Daoy (cell line): ENCODE data around the gene BEST2. TPM values are rescaled to one million over a fixed set of nuclear protein-coding genes. Genes with fewer than 3 reads are reported as not detected.
A peak's percentile ranks its signal among the peaks of the same experiment; 100 is the strongest.
"Not testable (repeated sequence)": the region's sequence is repeated elsewhere in the genome, so short reads cannot be mapped to it uniquely, and the experiment has no call there.

Experiments
- DNase-seq: peaks from one replicate; pipeline ENCODE4 v3.0.0-alpha.2; 2015; ENCODE audit warnings: low read depth
- total RNA-seq: library from RNA; depleted of rRNA; stranded (reverse); fragments of >200 nt; shearing (Covaris generic); gene quantifications from 2 replicates; pipeline ENCODE4 v1.2.3, GENCODE V29; 2014; rRNA removed

Gene BEST2
- not detected in 2 replicates for total RNA-seq

DNA sequence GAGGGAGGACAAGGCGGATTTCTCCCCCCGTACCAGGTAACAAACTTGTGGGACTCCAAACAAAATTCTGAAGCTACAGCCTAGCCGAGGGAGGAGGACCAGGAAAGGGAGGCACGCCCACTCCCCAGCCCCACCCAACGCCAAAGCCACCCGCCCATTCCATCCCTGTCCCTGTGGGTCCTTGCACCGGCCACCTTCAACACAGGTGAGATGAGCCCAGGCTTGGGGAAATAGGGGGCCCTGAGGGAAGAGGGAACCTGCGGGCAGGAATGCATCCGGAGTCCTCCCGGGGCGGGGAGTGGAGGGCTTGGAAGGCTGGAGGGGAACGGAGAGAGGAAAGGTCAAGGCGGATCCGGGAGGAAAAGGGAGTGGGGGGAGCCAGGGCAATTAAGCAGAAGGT, at the start of gene BEST2:
Gene BEST2, plus strand, starts transcription at position 157 of the 400 bp plus-strand sequence. CDS start 802 bp downstream, outside the sequence.
- DNase-seq, result no peak

DNA sequence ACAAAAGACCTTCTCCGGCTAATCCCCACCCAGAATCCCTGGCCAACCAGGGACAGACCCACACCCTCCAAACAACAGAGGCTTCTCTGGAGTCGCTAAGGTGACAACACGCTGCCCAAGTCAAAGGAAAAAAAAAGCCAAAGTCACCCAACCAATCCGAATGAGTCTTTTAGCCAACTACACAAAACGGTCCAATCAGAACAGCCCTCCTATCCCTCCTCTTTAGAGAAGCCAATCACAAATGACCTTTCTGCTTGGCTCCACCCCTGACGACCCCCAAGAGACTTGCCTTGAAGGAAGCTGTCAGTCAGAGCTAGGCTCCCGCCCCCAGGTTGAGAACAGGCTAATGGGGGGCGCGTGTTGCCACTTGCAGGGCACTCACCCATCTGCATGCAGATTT, 48.5 kb upstream of the BEST2 start:
- peak; percentile 51 for DNase-seq

DNA sequence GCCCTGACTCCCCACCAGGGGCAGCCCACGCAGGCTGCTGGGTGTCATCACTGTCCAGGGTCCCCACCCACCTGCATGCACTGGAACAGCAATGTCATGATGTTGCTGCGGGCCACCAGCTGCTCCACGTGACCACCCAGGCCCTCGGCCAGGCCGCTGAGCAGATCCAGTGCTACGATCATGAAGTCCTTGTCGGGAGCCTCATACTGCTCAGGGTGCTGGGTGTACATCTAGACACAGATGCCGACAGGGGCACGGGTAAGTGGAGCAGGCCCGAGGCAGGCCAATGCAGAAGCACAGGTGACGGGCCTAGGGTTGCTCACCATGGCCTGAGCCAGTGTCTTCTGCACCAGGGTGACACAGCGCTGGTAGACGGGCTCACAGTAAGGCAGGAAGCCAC, 46.4 kb upstream of the BEST2 start:
- DNase-seq, result no peak

DNA sequence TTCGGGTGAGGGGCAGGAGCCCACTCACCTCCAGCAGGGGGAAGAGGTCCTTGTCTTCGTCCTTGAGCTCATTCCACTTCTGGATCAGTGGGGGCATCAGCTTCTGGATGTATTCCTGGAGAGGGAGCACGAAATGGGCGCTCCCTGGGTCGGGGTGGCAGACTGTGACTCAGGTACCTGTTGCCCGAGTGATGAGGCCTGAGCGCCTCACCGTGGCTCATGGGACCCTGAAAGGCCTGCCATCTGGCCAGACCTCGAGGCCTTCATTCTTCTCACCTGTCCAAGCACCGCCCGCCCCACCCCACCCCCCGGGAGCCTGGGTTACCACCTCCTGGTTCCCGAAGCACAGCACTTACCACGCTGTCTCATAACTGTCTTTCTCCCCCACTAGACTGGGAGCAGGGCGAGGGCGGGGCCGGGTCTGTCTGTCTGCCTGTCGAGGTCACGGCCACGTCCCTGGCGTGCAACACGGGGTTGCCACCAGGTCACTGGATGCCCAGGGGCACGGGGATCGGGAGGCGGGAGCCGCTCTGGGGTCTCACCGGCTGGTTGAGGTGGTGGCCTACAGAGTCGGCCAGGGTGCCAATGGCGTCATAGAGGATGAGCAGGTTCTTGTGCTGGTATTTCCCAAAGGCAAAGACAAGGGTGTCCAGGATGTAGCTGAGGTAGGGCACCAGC, 45.8 kb upstream of the BEST2 start:
- DNase-seq, result no peak

DNA sequence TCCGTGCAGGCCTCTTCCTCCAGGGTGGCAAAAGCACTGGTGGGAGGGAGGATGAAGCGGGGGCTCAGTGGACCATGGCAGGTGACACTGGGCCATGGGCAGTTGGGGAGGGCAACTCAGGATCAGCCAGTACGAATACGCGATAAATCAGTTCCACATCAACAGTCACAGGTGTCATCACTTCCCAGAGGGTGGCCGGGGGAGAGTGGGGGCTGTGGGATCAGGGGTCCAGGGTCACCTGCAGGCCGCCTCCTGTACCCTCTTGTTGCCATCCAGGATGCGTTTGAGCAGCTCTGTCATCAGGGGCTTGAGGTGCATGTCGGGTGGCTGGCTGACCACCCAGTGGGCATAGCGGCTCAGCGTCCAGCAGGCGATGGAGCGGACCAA, 45.3 kb upstream of the BEST2 start:
- DNase-seq, result no peak

DNA sequence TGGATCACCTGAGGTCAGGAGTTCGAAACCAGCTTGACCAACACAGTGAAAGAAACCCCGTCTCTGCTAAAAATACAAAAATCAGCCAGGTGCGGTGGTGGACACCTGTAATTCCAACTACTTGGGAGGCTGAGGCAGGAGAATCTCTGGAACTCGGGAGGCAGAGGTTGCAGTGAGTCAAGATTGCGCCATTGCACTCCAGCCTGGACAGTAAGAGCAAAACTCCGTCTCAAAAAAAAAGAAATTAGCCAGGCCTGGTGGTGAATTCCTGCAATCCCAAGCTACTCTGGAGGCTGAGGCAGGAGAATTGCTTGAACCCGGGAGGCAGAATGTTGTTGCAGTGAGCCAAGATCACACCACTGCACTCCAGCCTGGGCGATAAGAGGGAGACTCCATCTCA, 43.0 kb upstream of the BEST2 start:
- no peak for DNase-seq

DNA sequence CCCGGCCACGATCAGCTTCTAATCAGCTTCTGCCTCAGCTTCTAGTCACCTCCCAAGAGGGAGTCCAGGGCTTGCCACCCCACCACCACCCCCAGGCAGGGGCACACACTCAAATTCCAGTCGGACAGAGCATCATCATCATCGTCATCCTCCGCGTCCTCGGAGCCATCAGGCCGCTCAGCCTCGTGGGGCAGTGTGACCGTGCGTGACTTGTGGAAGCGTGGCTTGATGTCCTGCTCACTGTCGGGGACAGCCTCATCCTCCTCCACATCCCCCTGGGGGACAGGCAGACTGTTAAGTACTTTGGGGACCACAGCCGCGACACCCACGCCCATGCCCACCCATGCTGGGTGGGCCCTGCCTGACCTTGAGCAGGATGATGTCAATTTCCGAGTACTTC, 40.4 kb upstream of the BEST2 start:
- no peak for DNase-seq

DNA sequence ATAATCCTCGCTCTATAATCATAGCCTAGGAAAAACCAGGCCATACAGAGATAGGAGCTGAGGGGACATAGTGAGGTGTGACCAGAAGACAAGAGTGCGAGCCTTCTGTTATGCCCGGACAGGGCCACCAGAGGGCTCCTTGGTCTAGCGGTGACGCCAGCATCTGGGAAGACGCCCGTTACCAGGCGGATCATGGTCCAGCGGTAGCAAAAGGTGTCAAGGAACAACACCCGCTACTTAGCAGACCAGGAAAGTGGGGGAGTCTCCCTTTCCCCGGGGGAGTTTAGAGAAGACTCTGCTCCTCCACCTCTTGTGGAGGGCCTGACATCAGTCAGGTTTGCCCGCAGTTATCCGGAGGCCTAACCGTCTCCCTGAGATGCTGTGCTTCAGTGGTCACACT, 39.5 kb upstream of the BEST2 start:
- DNase-seq, result not testable (repeated sequence)

DNA sequence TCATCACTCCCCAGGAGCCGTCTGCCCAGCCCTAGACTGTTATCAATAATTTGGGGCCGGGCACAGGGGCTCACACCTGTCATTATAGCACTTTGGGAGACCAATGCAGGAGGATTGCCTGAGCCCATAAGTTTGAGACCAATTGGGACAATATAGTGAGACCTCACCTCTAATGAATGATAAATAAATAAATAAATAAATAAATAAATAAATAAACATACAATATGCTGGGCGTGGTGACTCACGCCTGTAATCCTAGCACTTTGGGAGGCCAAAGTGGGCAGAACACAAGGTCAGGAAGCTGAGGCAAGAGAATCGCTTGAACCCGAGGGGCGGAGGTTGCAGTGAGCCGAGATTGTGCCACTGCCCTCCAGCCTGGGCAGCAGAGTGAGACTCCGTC, 38.3 kb upstream of the BEST2 start:
- not testable (repeated sequence) for DNase-seq

DNA sequence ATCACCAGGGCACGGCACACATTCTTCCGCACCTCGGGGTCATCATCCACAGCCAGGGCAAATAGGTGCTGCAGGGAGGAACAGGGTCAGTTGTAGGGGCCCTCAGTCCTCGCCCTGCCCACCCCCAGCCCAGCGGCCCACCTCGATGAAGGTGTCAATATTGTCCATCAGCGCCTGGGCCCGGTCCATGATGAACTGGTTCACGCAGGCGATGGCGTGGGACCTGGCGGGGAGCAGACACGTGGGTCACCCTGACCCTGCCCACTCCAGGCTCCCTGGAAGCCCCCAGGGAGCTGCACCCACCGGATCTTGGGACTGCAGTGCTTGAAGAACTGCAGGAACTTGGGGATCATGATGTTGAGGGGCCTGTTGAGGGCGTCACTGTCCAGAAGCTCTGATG, 36.5 kb upstream of the BEST2 start:
- no peak for DNase-seq

DNA sequence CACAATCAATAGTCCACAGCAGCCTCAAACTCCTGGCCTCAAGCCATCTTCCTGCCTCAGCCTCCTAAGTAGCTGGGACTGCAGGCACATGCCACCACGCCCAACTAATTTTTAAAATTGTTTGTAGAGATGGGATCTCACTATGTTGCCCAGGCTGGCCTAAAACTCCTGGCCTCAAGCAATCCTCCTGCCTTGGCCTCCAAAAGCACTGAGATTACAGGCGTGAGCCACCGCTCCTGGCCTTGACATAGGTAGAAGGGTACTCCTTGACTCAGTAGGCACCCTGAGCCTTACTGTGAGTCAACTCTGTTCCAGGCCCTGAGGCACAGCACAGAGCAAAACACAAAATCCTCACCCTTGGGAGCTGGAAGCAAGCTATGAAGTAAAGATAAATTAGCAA, 35.7 kb upstream of the BEST2 start:
- DNase-seq, result no peak

DNA sequence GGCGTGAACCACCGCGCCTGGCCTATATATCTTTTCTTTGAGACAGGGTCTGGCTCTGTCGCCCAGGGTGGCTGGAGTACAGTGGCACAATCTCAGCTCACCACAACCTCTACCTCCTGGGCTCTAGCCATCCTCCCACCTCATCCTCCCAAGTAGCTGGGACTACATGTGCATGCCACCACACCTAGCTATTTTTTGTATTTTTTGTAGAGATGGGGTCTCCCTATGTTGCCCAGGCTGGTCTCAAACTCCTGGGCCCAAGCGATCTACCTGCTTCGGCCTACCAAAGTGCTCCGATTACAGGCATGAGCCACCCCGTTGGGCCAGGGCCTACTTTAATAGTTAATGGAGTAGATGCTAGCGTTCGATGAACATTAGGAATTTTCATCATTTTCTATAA, 31.3 kb upstream of the BEST2 start:
- no peak for DNase-seq

DNA sequence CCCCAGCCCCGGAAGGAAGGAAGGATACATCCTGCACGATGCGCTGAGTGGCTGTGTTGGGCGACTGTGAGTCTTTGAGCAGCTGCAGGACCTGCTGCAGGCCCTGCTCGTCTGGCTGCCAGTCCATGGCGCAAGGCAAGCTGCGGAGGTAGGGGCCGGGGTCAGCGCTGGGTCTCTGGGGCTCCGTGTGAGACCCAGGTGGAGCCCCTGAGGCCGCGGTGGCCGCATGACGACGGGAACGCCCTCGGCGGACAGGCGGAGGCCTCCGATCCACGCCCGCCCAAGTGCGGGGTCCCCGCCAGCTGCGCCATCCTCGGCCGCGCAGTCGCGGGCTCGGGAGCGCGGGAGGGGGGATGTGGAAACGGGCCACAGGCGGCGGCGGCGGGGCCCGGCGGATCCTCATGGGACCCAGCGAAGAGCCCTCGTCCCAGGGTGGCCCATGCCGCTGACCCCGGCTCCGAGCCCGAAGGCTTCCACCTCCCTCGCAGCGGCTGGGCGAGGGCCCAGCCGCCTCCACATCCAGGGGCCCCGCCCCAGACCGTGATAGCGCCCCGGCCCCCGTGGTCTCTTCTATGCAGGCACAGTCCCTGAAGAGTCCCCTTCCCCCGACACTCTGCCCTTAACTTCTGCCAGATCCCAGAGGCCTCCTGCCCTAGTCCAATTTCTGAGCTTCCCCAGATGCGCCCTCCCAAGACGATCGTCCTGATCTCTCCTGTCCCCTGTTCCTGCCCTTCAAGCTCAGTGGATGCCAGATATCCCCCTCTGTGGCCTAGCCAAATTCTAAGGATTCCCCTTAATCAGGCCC, 30.5 kb upstream of the BEST2 start:
- no peak for DNase-seq

DNA sequence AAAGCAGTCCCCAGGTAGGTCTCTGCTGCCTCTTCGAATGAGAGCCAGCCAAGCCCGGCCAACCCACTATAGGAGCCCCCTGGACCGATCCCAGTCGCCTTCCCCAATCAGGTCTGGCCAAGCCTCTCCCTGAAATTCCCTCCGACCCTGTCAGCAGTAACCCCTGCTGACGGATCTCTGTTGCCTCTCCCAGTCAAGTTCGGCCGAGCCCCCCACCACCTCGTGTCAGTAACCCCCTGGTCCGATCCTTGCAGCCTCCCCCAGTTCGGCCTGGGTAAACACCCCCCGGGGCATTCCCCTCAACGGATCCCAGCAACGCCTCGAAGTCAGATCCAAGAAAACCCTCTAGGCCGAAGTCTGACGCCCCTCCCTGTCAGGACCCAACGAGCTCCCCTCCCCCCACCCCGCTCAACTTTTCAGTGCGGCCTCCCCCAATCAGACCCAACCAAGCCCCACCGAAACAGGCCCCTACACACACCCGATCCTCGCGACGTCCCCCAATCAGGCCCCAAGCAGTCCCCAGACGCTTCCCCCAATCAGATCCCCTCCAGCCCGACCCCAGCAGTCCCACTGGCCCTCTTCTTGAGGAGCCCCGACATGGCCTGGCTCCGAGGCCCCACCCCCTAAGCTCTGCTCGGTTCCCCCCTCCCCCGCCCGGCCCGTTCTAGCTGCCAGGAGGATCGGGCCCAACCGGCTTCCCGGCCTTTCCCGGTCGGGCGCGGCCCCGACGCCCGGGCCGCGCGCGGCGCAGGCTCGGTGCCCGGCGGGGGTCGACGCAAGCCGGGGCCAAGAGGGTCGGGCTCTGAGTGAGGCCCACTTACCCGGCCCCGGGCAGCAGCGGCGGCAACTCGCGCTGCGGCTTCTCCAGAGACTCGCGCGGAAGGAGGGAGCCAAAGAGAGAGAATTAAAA, 29.7 kb upstream of the BEST2 start:
- DNase-seq, result peak; percentile 78

DNA sequence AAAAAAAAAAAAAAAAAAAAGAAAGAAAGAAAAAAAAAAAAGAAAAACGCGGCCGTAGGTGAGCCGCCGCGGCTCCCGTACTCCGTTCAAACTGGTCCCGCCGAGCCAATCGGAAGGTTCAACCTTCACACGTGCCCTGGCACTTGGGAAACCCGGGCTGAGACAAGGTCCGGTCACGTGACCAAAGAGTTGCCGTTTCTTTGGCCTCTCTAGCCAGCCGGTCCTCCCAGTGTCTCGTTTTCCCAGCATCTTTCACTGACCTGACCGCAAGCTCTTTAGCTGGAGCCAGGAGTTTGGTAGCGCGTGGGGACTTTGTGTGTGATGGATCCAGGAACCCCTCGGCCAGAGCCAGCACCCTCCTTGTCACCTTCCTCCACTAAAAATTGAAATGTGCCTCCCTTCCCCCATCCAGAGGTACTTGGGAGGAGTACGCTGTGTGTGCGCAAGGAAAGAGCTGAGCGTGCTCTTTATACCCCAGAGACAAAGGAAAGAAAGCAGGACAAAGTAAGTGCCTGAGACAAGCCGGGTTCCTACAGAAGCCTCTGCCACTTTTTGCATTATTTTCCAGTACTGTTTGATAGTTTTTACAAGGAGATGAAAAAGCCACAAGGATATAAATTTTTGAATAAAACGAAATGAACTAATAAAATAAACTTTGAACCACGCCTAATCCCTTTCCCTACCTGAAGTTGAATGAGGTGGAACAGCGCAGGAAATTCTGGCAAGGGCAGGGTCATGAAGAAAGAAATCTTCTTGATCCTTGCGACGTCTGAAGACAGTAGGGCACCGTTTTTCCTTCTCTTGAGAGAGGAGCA, 28.8 kb upstream of the BEST2 start:
- DNase-seq, result peak; percentile 100

DNA sequence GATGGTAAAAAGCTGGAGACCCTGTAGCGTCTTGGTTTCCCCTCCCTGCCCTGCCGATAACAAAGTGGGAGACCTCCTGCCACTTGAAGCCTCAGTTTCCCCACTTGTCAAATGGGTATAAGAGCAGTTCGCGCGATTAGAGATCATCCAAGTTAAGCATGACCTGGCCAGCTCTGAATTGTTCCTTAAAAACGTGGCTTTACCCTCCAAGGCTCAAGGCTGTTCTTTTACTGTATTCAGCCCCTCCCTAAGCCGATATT, 28.3 kb upstream of the BEST2 start:
- no peak for DNase-seq

DNA sequence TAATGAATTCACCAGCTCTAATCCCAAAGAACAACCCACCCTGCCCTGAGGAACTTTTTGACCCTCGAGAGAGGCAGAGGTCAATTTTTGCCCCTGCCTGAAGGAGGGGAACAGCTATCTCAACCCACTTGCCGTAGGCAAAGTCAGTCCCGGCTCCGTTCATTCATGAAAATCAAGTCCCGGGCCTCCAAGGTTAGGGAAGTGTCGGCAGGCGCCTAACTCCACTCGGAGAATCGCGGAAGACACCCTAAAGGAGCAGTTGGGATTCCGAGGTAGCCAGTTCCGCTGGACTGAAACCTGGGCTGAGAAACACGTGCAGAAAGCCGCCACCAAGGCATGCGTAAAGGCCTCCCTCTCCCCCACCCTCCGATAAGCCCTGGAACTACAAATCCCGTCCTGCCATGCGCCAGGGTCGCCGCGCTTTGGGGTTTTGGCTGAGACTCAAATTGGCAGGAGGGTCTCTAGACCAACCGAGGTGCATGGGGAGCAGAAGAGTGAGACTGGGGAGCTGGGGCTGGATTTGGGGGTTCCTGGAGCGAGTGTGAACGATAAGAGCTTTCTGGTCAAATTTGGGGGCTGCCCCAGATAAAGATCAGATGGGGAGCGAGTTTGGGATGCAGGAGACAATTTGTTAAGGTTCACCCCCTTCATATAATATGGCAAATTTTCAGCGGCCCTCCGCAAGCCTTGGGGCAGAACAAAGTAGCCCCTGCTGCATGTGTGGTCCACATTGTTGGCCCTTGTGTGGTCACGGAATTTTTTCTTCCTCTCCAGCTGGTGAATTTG, 27.8 kb upstream of the BEST2 start, which contains the start of gene TNPO2:
Gene TNPO2, minus strand, starts transcription at position 292 of the 786 bp plus-strand sequence. CDS start 2,955 bp downstream, outside the sequence.
- peak; percentile 85 for DNase-seq

DNA sequence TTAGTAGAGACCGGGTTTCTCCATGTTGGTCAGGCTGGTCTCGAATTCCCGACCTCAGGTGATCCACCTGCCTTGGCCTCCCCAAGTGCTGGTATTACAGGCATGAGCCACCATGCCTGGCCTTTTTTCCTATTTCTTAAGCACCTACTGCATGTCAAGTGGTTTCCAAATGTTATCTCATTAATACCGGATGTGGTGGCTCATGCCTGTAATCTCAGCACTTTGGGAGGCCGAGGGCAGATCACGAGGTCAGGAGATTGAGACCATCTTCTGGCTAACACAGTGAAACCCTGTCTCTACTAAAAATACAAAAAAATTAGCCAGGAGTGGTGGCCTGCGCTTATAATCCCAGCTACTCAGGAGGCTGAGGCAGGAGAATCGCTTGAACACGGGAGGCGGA, 26.0 kb upstream of the BEST2 start:
- not testable (repeated sequence) for DNase-seq

DNA sequence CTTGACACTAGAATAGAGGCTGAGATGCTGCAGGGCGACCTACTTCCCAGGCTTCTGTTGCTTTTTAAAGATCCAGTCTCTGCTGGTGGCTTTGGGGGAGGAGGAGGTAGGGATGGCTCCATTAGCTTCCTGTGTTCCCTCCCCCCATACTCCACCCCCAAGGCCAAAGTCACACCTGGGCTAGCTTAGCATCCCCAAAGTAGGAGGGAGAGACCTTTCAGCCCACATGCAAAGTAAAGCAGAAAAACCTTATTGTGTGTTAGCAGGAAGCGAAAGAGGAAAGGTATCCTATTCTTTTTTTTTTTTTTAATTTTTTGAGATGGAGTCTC, 24.6 kb upstream of the BEST2 start:
- DNase-seq, result no peak

DNA sequence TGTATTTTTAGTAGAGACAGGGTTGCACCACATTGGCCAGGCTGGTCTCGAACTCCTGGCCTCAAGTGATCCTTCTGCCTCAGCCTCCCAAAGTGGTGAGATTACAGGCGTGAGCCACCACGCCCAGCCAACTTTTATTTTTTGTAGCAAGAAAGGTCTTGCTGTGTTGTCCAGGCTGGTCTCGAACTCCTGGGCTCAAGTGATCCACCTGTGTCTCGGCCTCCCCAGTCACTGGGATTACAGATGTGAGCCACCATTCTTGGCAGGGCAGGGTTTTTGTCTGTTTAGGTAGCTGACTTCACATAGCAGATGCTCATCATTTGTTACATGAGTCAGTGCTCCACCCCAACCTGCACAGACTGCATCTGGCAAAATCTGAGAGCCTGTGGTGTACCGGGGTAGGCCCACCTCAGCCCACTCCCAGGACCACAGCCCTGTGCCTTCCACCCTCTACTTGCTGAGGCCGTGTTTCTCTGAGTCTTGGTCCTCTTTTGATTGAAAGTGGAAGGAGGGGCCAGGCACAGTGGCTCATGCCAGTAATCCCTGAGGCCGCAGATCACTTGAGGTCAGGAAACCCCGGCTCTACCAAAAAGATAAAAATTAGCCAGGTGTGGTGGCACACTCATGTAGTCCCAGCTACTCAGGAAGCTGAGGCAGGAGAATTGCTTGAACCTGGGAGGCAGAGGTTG, 23.7 kb upstream of the BEST2 start:
- DNase-seq, result no peak
